Measurements from ENCODE around the gene FILIP1.

GRCh38 chr6:75412969-75413662, 80.5 kb downstream of the FILIP1 start:
- TF ChIP-seq CTCF (IDR thresholded peaks at IDR 0.05) (no peak), POLR2A (IDR thresholded peaks at IDR 0.05) (no peak), POLR2AphosphoS5 (IDR thresholded peaks at IDR 0.05; ENCODE audit: insufficient read depth in 1 of 2, low read depth in 1 of 2) (no peak)
